ENCODE results near the gene NEURL1.
A peak's percentile ranks its signal among the peaks of the same experiment; 100 is the strongest.
"Not testable (repeated sequence)": the region's sequence is repeated elsewhere in the genome, so short reads cannot be mapped to it uniquely, and the experiment has no call there.

NEURL1 gene

DNA sequence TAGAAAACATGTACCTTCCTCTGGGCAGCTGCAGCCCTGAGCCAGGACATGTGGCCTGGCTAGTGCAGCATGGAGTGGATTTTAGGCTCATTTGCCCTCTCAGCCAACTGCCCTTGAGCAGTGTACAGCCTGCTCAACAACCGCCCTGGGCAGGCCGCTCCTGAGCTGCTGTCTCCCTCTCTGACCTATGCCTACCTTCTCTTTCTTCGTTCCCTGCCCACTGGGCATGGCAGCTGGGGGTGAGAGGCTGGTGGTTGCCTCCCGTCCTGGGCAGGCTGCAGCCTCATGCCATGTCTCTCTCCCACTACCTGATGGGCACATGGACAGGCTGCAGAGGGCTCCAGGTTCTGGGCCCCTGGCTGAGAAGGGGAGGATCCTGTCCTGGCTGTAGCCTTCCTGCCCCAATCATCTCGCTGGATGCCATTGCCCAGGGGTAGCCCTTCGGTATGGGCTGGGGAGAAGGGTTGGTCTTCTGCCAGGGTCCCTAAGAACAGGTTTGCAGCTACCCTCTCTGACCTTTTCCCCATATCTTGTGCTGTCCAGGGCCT lies 97.3 kb downstream of the NEURL1 start:
- no peak for DNase-seq

- DNase-seq = no peak
Observed at GRCh38 chr10:103592186-103593021, 98.9 kb downstream of the NEURL1 start.

GRCh38 chr10:103593022-103593570 lies 99.6 kb downstream of the NEURL1 start:
- DNase-seq = no peak

GRCh38 chr10:103595933-103596726 lies 102.6 kb downstream of the NEURL1 start:
- DNase-seq = peak; percentile 43

- no peak for DNase-seq
Observed at GRCh38 chr10:103597003-103597402, 103.5 kb downstream of the NEURL1 start.

GRCh38 chr10:103598654-103599115 lies 105.2 kb downstream of the NEURL1 start:
- DNase-seq = peak; percentile 31

DNA sequence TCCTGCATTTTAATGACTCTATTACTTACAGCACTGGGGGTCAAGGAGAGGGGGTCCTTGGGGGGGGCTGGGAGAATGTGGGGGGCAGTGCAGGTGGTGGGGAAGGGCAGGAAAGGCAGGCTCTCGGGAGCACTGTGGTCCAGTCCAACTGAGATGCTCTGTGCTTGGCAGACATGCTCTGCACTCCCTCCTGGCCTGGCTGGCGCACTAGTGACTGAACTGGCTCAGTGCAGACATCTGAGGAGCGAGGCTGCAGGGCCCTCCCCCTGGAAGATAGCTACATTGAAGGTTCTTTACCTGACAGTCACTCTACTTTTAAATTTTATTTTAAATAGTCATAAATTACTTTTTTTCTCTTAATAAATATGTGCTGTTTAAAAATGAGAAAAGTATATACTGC lies 105.7 kb downstream of the NEURL1 start:
- no peak for DNase-seq

GRCh38 chr10:103599907-103600306 lies 106.4 kb downstream of the NEURL1 start:
- DNase-seq = no peak

DNA sequence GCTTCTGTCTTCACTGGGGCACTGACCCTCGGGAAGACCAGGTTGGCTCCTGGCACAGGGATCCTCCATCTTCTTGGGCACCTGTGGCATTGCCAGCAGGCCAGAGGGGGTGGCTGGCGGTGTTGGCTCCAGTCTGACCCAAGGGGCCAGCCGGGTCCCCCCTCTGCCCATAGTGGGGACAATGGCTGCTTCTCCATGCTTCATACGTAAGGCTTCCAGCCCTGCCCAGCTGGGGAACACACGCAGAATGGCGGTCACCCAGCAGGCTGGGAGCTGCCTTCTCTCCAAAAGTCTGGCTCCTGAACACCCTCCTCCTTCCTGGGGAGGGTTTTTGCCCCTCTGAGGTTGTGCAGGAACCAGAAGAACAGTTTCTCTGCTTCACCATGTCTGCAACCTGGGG lies 106.8 kb downstream of the NEURL1 start:
- DNase-seq = no peak

DNA sequence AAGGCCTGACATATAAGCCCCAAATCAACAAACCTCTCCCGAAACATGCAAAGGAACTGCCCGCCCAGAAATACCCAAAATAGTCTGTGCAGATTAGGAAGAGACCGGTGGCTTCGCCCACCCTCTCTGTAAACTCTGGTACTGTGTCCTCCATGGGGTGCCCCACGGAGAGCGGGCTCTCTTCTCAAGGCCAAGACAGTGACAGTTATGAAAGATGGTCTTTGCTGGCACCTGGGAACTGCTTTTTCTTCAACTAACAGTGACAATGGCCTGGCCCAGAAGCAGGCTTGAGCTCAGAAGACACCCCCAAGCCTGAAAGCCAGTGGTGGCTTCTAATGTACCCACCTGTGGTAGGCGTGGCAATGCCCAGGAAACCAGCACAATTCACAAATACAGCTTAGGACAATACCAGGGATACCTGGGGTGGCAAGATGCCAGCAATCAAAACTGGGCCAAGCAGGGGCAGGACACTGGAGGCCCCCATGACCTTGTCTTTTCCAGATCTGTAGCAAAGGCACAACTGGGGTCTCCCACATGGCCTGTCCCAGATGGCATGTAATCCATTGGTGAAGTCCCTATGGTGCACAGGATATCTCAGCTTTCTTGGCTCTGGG lies 107.6 kb downstream of the NEURL1 start:
- DNase-seq = no peak

- no peak for DNase-seq
Observed at GRCh38 chr10:103602028-103602851, 108.7 kb downstream of the NEURL1 start.

- DNase-seq = no peak
Observed at GRCh38 chr10:103602852-103603155, 109.3 kb downstream of the NEURL1 start.

- DNase-seq = no peak
Observed at GRCh38 chr10:103603382-103603781, 109.9 kb downstream of the NEURL1 start.

GRCh38 chr10:103605359-103606096 lies 112.0 kb downstream of the NEURL1 start:
- peak; percentile 6 for DNase-seq

- not testable (repeated sequence) for DNase-seq
Observed at GRCh38 chr10:103606097-103606438, 112.6 kb downstream of the NEURL1 start.

- not testable (repeated sequence) for DNase-seq
Observed at GRCh38 chr10:103607051-103607450, 113.5 kb downstream of the NEURL1 start.

DNA sequence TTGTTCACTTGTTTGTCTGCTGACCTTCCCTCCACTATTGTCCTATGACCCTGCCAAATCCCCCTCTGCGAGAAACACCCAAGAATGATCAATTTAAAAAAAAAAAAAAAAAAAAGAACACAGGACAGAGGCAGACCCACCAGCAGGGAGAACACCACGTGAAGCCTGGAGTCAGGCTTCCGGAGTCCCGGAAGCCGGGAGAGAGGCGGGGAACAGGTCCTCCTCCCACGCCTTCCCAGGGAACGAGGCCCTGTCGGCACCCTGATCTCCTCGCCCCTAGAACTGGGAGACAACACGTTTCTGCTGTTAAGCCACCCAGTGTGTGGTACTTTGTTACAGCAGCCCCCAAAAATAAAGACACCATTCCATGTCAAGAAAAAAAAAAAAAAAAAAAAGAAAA lies 114.6 kb downstream of the NEURL1 start:
- DNase-seq = not testable (repeated sequence)

GRCh38 chr10:103609231-103610082 lies 116.0 kb downstream of the NEURL1 start:
- no peak for DNase-seq

GRCh38 chr10:103610083-103610472 lies 116.6 kb downstream of the NEURL1 start:
- no peak for DNase-seq

DNA sequence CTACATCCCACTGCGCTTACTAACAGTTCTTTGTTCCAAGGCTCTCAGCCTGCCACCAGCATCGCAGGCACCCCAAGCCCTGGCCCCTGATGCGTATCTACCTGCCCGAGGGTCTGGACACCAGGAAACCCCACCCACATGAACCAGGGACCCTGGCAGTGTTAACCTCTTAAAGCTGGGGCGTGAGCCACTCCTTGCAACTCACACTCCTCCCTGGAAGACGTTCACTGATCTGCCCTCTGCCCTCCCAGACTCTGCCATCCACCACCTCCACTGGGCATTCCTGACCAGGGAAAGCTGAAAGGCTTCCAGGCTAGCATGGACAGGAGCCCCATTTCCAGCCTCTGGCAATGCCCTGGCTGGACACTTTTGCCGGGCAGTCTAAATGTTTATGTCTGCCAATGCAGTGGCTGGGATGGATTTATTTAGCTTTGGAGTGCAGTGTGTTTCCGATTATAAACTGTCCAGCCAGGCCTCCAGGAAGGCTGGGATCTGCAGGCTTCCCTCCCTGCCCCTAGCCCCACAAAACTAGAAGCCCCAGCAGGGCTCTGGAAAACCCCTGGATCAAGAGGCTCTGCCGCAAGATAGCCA lies 117.5 kb downstream of the NEURL1 start:
- DNase-seq = no peak
